GM20000 (cell line): ENCODE measurements around the gene SIDT1.

Source experiments
- DNase-seq: peaks from one replicate; pipeline ENCODE4 v3.0.0; 2012; ENCODE audit warnings: low spot score
- CTCF ChIP-seq: IDR thresholded peaks from 2 replicates; pipeline ENCODE4 v1.5.1; 2012; ENCODE audit warnings: mild to moderate bottlenecking, control low read depth; ENCODE audit errors: extremely low read depth, missing control alignments

SIDT1 gene

GRCh38 chr3:113571360-113571759 is 39.0 kb downstream of the SIDT1 start:
- no peak for DNase-seq
- no peak for TF ChIP-seq CTCF

- no peak for TF ChIP-seq CTCF
- DNase-seq = no peak
These were observed 41.4 kb downstream of the SIDT1 start for GRCh38 chr3:113573728-113574127.

GRCh38 chr3:113574213-113574612 is 41.9 kb downstream of the SIDT1 start:
- DNase-seq = no peak
- no peak for TF ChIP-seq CTCF

GRCh38 chr3:113575206-113575605 is 42.9 kb downstream of the SIDT1 start:
- TF ChIP-seq CTCF = no peak
- DNase-seq = no peak

- no peak for DNase-seq
- no peak for TF ChIP-seq CTCF
These were observed 52.9 kb downstream of the SIDT1 start for GRCh38 chr3:113585228-113585627.

- no peak for DNase-seq
- no peak for TF ChIP-seq CTCF
These were observed 53.4 kb downstream of the SIDT1 start for GRCh38 chr3:113585720-113586119.

- TF ChIP-seq CTCF = no peak
- no peak for DNase-seq
These were observed 56.5 kb downstream of the SIDT1 start for GRCh38 chr3:113588806-113589205.

- TF ChIP-seq CTCF = no peak
- no peak for DNase-seq
These were observed 57.6 kb downstream of the SIDT1 start for GRCh38 chr3:113589971-113590370.
